ENCODE data around the gene PRKN.

Gene PRKN

GRCh38 chr6:162242915-162243314, 484.7 kb downstream of the PRKN start (continued):
- TF ChIP-seq POU6F1 (CRISPR knock-in tag; IDR thresholded peaks at IDR 0.05; ENCODE audit: borderline replicate concordance, low read depth), result no peak
- no peak for TF ChIP-seq ZFP30 (CRISPR knock-in tag; IDR thresholded peaks at IDR 0.05)
- no peak for TF ChIP-seq GLIS3 (CRISPR knock-in tag; IDR thresholded peaks at IDR 0.05)
- no peak for TF ChIP-seq ESRRG (CRISPR knock-in tag; IDR thresholded peaks at IDR 0.05)
- TF ChIP-seq ZC3H10 (CRISPR knock-in tag; IDR thresholded peaks at IDR 0.05), result no peak
- TF ChIP-seq SNAI2 (CRISPR knock-in tag; IDR thresholded peaks at IDR 0.05), result no peak
- TF ChIP-seq ISL1 (CRISPR knock-in tag; IDR thresholded peaks at IDR 0.05), result no peak
- TF ChIP-seq OSR1 (CRISPR knock-in tag; IDR thresholded peaks at IDR 0.05), result no peak

DNA sequence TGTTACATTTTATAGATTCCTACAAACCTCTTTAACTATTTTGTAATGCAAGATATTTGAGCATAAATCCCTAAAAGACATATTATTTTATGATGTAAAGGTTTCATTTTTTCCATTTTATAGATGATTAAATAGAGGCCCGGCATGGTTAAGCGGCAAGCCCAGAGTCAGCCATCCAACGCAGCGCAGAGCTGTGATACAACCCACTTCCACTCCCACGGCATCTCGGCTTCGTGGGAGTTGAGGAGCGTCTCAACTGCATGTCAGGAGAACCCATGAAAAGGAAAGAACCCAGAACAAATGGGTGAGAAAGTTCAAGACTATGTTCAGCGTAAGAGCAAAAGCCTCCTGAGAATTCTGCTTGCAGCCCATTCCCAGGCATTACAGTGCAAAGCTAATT, 488.2 kb downstream of the PRKN start:
- TF ChIP-seq TOX (CRISPR knock-in tag; IDR thresholded peaks at IDR 0.05; ENCODE audit: borderline replicate concordance) (no peak), ARNTL (CRISPR knock-in tag; IDR thresholded peaks at IDR 0.05; ENCODE audit: borderline replicate concordance, low read depth) (no peak), ZFP3 (CRISPR knock-in tag; IDR thresholded peaks at IDR 0.05) (no peak), ZNF565 (CRISPR knock-in tag; conservative IDR thresholded peaks at IDR 0.05; ENCODE audit: low read depth) (no peak)
- TF ChIP-seq, protein P1, sequence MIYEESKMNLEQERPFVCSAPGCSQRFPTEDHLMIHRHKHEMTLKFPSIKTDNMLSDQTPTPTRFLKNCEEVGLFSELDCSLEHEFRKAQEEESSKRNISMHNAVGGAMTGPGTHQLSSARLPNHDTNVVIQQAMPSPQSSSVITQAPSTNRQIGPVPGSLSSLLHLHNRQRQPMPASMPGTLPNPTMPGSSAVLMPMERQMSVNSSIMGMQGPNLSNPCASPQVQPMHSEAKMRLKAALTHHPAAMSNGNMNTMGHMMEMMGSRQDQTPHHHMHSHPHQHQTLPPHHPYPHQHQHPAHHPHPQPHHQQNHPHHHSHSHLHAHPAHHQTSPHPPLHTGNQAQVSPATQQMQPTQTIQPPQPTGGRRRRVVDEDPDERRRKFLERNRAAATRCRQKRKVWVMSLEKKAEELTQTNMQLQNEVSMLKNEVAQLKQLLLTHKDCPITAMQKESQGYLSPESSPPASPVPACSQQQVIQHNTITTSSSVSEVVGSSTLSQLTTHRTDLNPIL (CRISPR knock-in tag; IDR thresholded peaks at IDR 0.05; ENCODE audit: low read depth), result no peak
- no peak for ATAC-seq

- TF ChIP-seq, protein P2, sequence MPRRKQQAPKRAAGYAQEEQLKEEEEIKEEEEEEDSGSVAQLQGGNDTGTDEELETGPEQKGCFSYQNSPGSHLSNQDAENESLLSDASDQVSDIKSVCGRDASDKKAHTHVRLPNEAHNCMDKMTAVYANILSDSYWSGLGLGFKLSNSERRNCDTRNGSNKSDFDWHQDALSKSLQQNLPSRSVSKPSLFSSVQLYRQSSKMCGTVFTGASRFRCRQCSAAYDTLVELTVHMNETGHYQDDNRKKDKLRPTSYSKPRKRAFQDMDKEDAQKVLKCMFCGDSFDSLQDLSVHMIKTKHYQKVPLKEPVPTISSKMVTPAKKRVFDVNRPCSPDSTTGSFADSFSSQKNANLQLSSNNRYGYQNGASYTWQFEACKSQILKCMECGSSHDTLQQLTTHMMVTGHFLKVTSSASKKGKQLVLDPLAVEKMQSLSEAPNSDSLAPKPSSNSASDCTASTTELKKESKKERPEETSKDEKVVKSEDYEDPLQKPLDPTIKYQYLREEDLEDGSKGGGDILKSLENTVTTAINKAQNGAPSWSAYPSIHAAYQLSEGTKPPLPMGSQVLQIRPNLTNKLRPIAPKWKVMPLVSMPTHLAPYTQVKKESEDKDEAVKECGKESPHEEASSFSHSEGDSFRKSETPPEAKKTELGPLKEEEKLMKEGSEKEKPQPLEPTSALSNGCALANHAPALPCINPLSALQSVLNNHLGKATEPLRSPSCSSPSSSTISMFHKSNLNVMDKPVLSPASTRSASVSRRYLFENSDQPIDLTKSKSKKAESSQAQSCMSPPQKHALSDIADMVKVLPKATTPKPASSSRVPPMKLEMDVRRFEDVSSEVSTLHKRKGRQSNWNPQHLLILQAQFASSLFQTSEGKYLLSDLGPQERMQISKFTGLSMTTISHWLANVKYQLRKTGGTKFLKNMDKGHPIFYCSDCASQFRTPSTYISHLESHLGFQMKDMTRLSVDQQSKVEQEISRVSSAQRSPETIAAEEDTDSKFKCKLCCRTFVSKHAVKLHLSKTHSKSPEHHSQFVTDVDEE (CRISPR knock-in tag; IDR thresholded peaks at IDR 0.05), result no peak
- no peak for TF ChIP-seq ARNTL (CRISPR knock-in tag; IDR thresholded peaks at IDR 0.05; ENCODE audit: borderline replicate concordance, low read depth)
- TF ChIP-seq BACH2 (CRISPR knock-in tag; IDR thresholded peaks at IDR 0.05; ENCODE audit: borderline replicate concordance), result no peak
- no peak for TF ChIP-seq CSDC2 (CRISPR knock-in tag; IDR thresholded peaks at IDR 0.05)
- no peak for TF ChIP-seq OSR1 (CRISPR knock-in tag; IDR thresholded peaks at IDR 0.05)
- no peak for TF ChIP-seq ESRRG (CRISPR knock-in tag; IDR thresholded peaks at IDR 0.05)
- TF ChIP-seq ZNF565 (CRISPR knock-in tag; conservative IDR thresholded peaks at IDR 0.05; ENCODE audit: low read depth), result no peak
- no peak for TF ChIP-seq ZNF8 (CRISPR knock-in tag; IDR thresholded peaks at IDR 0.05)
- TF ChIP-seq, protein P3, sequence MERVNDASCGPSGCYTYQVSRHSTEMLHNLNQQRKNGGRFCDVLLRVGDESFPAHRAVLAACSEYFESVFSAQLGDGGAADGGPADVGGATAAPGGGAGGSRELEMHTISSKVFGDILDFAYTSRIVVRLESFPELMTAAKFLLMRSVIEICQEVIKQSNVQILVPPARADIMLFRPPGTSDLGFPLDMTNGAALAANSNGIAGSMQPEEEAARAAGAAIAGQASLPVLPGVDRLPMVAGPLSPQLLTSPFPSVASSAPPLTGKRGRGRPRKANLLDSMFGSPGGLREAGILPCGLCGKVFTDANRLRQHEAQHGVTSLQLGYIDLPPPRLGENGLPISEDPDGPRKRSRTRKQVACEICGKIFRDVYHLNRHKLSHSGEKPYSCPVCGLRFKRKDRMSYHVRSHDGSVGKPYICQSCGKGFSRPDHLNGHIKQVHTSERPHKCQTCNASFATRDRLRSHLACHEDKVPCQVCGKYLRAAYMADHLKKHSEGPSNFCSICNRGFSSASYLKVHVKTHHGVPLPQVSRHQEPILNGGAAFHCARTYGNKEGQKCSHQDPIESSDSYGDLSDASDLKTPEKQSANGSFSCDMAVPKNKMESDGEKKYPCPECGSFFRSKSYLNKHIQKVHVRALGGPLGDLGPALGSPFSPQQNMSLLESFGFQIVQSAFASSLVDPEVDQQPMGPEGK (CRISPR knock-in tag; IDR thresholded peaks at IDR 0.05; ENCODE audit: borderline replicate concordance), result no peak
- TF ChIP-seq CSRNP3 (CRISPR knock-in tag; IDR thresholded peaks at IDR 0.05), result no peak
- TF ChIP-seq, protein P1 (CRISPR knock-in tag; IDR thresholded peaks at IDR 0.05; ENCODE audit: low read depth), result no peak
- no peak for TF ChIP-seq ZFP3 (CRISPR knock-in tag; IDR thresholded peaks at IDR 0.05)
- TF ChIP-seq ISL1 (CRISPR knock-in tag; IDR thresholded peaks at IDR 0.05), result no peak
- no peak for TF ChIP-seq SNAI2 (CRISPR knock-in tag; IDR thresholded peaks at IDR 0.05)
- TF ChIP-seq TOX (CRISPR knock-in tag; IDR thresholded peaks at IDR 0.05; ENCODE audit: borderline replicate concordance), result no peak
- TF ChIP-seq POU6F1 (CRISPR knock-in tag; IDR thresholded peaks at IDR 0.05; ENCODE audit: borderline replicate concordance, low read depth), result no peak
- TF ChIP-seq GLIS3 (CRISPR knock-in tag; IDR thresholded peaks at IDR 0.05), result no peak
- no peak for ATAC-seq
Measured at GRCh38 chr6:162238675-162239074, 488.9 kb downstream of the PRKN start.

Data from SK-N-SH treated with all-trans-retinoic acid at 6 μM for 48 hours (cell line).